ENCODE data around the gene CDON. TPM values are rescaled to one million over a fixed set of nuclear protein-coding genes. Genes with fewer than 3 reads are reported as not detected.

The CDON gene
- total and polyA plus RNA-seq, 4 experiments from 2014 or later: 0.03 to 3.1 (median 1.6) TPM

- no peaks in the 10 kb centered on the region for H3K36me3 ChIP-seq (ENCODE audit: insufficient read depth, low read length)
- CTCF ChIA-PET (ENCODE audit: partially characterized antibody): interaction anchor here (1.3 kb wide), 1 partner anchor 9 kb away, joined by 3 read pairs; no protein-coding TSS in a partner anchor
- H3K27ac Mint-ChIP-seq: no peak overlapping the region
These were observed 110.1 kb downstream of the CDON start for GRCh38 chr11:125952559-125952958.

GRCh38 chr11:125951731-125952130, 110.9 kb downstream of the CDON start:
- no peak overlapping the region for H3K4me3 ChIP-seq (ENCODE audit: low read length in 2 of 2)
- H3K36me3 Mint-ChIP-seq: no peaks in the 10 kb centered on the region
- no peak overlapping the region for H3K27ac Mint-ChIP-seq
- H3K4me1 Mint-ChIP-seq: no peaks in the 10 kb centered on the region
- CTCF ChIA-PET (ENCODE audit: partially characterized antibody): no interaction called here
- POLR2A ChIA-PET (ENCODE audit: partially characterized antibody): no interaction called here
- intact Hi-C loops (cut with micrococcal nuclease): no loop called here
- no peaks in the 10 kb centered on the region for H3K27me3 ChIP-seq (ENCODE audit: insufficient read depth, low read length)
- H3K9me3 Mint-ChIP-seq: no peaks in the 10 kb centered on the region
- H3K36me3 ChIP-seq (ENCODE audit: insufficient read depth, low read length): no peaks in the 10 kb centered on the region
- H3K27me3 Mint-ChIP-seq: peaks cover 2 to 3% of the 10 kb centered on the region in 2 donors
- no peak overlapping the region for H3K27ac ChIP-seq (ENCODE audit: low read depth, low read length)
- H3K4me1 ChIP-seq (ENCODE audit: insufficient read depth, low read length): no peaks in the 10 kb centered on the region
- no peaks in the 10 kb centered on the region for H3K9me3 ChIP-seq (ENCODE audit: control insufficient read depth in 1 of 2, low read length in 2 of 2)
- no peak for DNase-seq
- no peak overlapping the region for H3K4me3 Mint-ChIP-seq

More at GRCh38 chr11:125952559-125952958, 110.1 kb downstream of the CDON start:
- Mint-ChIP-seq H3K4me1 (peaks cover under 1 to 1% (median 1%) of the 10 kb centered on the region in 4 donors), H3K4me3 (no peak overlapping the region), H3K27me3 (peaks cover 2 to 3% of the 10 kb centered on the region in 2 donors), H3K36me3 (no peaks in the 10 kb centered on the region), H3K9me3 (no peaks in the 10 kb centered on the region)
- no peak for DNase-seq
- Histone ChIP-seq H3K27me3 (ENCODE audit: insufficient read depth, low read length) (no peaks in the 10 kb centered on the region), H3K4me3 (ENCODE audit: low read length in 2 of 2) (no peak overlapping the region), H3K27ac (ENCODE audit: low read depth, low read length) (no peak overlapping the region), H3K4me1 (ENCODE audit: insufficient read depth, low read length) (no peaks in the 10 kb centered on the region), H3K9me3 (ENCODE audit: control insufficient read depth in 1 of 2, low read length in 2 of 2) (no peaks in the 10 kb centered on the region)
- intact Hi-C loops (cut with micrococcal nuclease): no loop called here
- POLR2A ChIA-PET (ENCODE audit: partially characterized antibody): no interaction called here

- Histone ChIP-seq H3K27ac (ENCODE audit: low read depth, low read length) (no peak overlapping the region), H3K36me3 (ENCODE audit: insufficient read depth, low read length) (no peaks in the 10 kb centered on the region), H3K9me3 (ENCODE audit: control insufficient read depth in 1 of 2, low read length in 2 of 2) (no peaks in the 10 kb centered on the region), H3K4me1 (ENCODE audit: insufficient read depth, low read length) (no peaks in the 10 kb centered on the region), H3K27me3 (ENCODE audit: insufficient read depth, low read length) (no peaks in the 10 kb centered on the region), H3K4me3 (ENCODE audit: low read length in 2 of 2) (no peak overlapping the region)
- H3K4me1 Mint-ChIP-seq: no peaks in the 10 kb centered on the region
- H3K36me3 Mint-ChIP-seq: no peaks in the 10 kb centered on the region
- no peaks in the 10 kb centered on the region for H3K9me3 Mint-ChIP-seq
- CTCF ChIA-PET (ENCODE audit: partially characterized antibody): no interaction called here
- intact Hi-C loops (cut with micrococcal nuclease): no loop called here
- POLR2A ChIA-PET (ENCODE audit: partially characterized antibody): no interaction called here
- no peak overlapping the region for H3K4me3 Mint-ChIP-seq
- no peak overlapping the region for H3K27ac Mint-ChIP-seq
- no peak for DNase-seq
- H3K27me3 Mint-ChIP-seq: peaks cover 2 to 3% of the 10 kb centered on the region in 2 donors
These were observed 111.7 kb downstream of the CDON start for GRCh38 chr11:125950696-125951651.

- Histone ChIP-seq H3K4me3 (ENCODE audit: low read length in 2 of 2) (no peak overlapping the region), H3K36me3 (ENCODE audit: insufficient read depth, low read length) (no peaks in the 10 kb centered on the region), H3K27ac (ENCODE audit: low read depth, low read length) (no peak overlapping the region), H3K4me1 (ENCODE audit: insufficient read depth, low read length) (no peaks in the 10 kb centered on the region), H3K27me3 (ENCODE audit: insufficient read depth, low read length) (no peaks in the 10 kb centered on the region), H3K9me3 (ENCODE audit: control insufficient read depth in 1 of 2, low read length in 2 of 2) (no peaks in the 10 kb centered on the region)
- H3K4me1 Mint-ChIP-seq: no peaks in the 10 kb centered on the region
- no peaks in the 10 kb centered on the region for H3K36me3 Mint-ChIP-seq
- no peak for DNase-seq
- intact Hi-C loops (cut with micrococcal nuclease): no loop called here
- no peaks in the 10 kb centered on the region for H3K9me3 Mint-ChIP-seq
- no peak overlapping the region for H3K27ac Mint-ChIP-seq
- H3K4me3 Mint-ChIP-seq: no peak overlapping the region
- peaks cover 2 to 3% of the 10 kb centered on the region in 2 donors for H3K27me3 Mint-ChIP-seq
- ChIA-PET POLR2A (ENCODE audit: partially characterized antibody) (no interaction called here), CTCF (ENCODE audit: partially characterized antibody) (interaction anchor here (0.9 kb wide), 1 partner anchor 62 kb away, joined by 3 read pairs; the partner anchor contains the start of gene HYLS1)
These were observed 112.5 kb downstream of the CDON start for GRCh38 chr11:125950178-125950490.

- no peaks in the 10 kb centered on the region for H3K4me1 Mint-ChIP-seq
- no peaks in the 10 kb centered on the region for H3K36me3 Mint-ChIP-seq
- Histone ChIP-seq H3K4me3 (ENCODE audit: low read length in 2 of 2) (no peak overlapping the region), H3K36me3 (ENCODE audit: insufficient read depth, low read length) (no peaks in the 10 kb centered on the region), H3K27ac (ENCODE audit: low read depth, low read length) (no peak overlapping the region), H3K4me1 (ENCODE audit: insufficient read depth, low read length) (no peaks in the 10 kb centered on the region), H3K27me3 (ENCODE audit: insufficient read depth, low read length) (no peaks in the 10 kb centered on the region), H3K9me3 (ENCODE audit: control insufficient read depth in 1 of 2, low read length in 2 of 2) (no peaks in the 10 kb centered on the region)
- ChIA-PET CTCF (ENCODE audit: partially characterized antibody) (interaction anchor here (0.9 kb wide), 1 partner anchor 62 kb away, joined by 3 read pairs; the partner anchor contains the start of gene HYLS1), POLR2A (ENCODE audit: partially characterized antibody) (no interaction called here)
- no peak overlapping the region for H3K27ac Mint-ChIP-seq
- no peaks in the 10 kb centered on the region for H3K9me3 Mint-ChIP-seq
- H3K27me3 Mint-ChIP-seq: peaks cover 2 to 3% of the 10 kb centered on the region in 2 donors
- intact Hi-C loops (cut with micrococcal nuclease): no loop called here
- no peak overlapping the region for H3K4me3 Mint-ChIP-seq
- DNase-seq: no peak
These were observed 113.1 kb downstream of the CDON start for GRCh38 chr11:125949271-125950177.

- no peaks in the 10 kb centered on the region for H3K9me3 ChIP-seq (ENCODE audit: control insufficient read depth in 1 of 2, low read length in 2 of 2)
- no peaks in the 10 kb centered on the region for H3K27me3 ChIP-seq (ENCODE audit: insufficient read depth, low read length)
- no peaks in the 10 kb centered on the region for H3K9me3 Mint-ChIP-seq
- ChIA-PET CTCF (ENCODE audit: partially characterized antibody) (no interaction called here), POLR2A (ENCODE audit: partially characterized antibody) (no interaction called here)
- intact Hi-C loops (cut with micrococcal nuclease): no loop called here
- no peak for DNase-seq
- no peak overlapping the region for H3K27ac ChIP-seq (ENCODE audit: low read depth, low read length)
- H3K4me1 Mint-ChIP-seq: no peaks in the 10 kb centered on the region
- H3K4me3 ChIP-seq (ENCODE audit: low read length in 2 of 2): no peak overlapping the region
- H3K4me3 Mint-ChIP-seq: no peak overlapping the region
- no peak overlapping the region for H3K27ac Mint-ChIP-seq
- H3K27me3 Mint-ChIP-seq: peaks cover 3 to 6% of the 10 kb centered on the region in 2 donors
- no peaks in the 10 kb centered on the region for H3K4me1 ChIP-seq (ENCODE audit: insufficient read depth, low read length)
- H3K36me3 Mint-ChIP-seq: no peaks in the 10 kb centered on the region
- H3K36me3 ChIP-seq (ENCODE audit: insufficient read depth, low read length): no peaks in the 10 kb centered on the region
These were observed 114.2 kb downstream of the CDON start for GRCh38 chr11:125948278-125949051.
